ENCODE data around the gene STAMBP. TPM values are rescaled to one million over a fixed set of nuclear protein-coding genes. Genes with fewer than 3 reads are reported as not detected.

STAMBP gene
- polyA plus RNA-seq, 1 donor = 63.8 TPM

Other genes with a start within 250 kb of the STAMBP start
- 18.6 TPM for gene NAT8, start 186.5 kb upstream of the STAMBP start, polyA plus RNA-seq (ENCODE audit: insufficient read length)
- gene TPRKB, start 91.6 kb upstream of the STAMBP start, polyA plus RNA-seq (ENCODE audit: insufficient read length) = 78.6 TPM
- gene DUSP11, start 48.9 kb upstream of the STAMBP start, polyA plus RNA-seq (ENCODE audit: insufficient read length) = 34.1 TPM
- gene C2orf78, start 44.8 kb upstream of the STAMBP start, polyA plus RNA-seq (ENCODE audit: insufficient read length) = not detected
- 0.40 TPM for gene ACTG2, start 64.0 kb downstream of the STAMBP start, polyA plus RNA-seq (ENCODE audit: insufficient read length)
- gene DGUOK, start 97.9 kb downstream of the STAMBP start, polyA plus RNA-seq (ENCODE audit: insufficient read length) = 66.3 TPM
- 26.2 TPM for gene TET3, start 155.9 kb downstream of the STAMBP start, polyA plus RNA-seq (ENCODE audit: insufficient read length)